Ishikawa (cell line): Measurements from ENCODE around the gene AGPAT4.

Source experiments
- CEBPB ChIP-seq: IDR thresholded peaks from 2 replicates; pipeline ENCODE4 v1.6.1; 2012
- EGR1 ChIP-seq: IDR thresholded peaks from 2 replicates; pipeline ENCODE4 v1.6.1; 2012
- EP300 ChIP-seq: IDR thresholded peaks from 2 replicates; pipeline ENCODE4 v1.6.1; 2012; ENCODE audit warnings: borderline replicate concordance
- RAD21 ChIP-seq: IDR thresholded peaks from 2 replicates; pipeline ENCODE4 v1.6.1; 2012; ENCODE audit warnings: low read depth
- TAF1 ChIP-seq: IDR thresholded peaks from 2 replicates; pipeline ENCODE4 v1.6.1; 2012; ENCODE audit warnings: low read depth, mild to moderate bottlenecking
- TCF12 ChIP-seq: IDR thresholded peaks from 2 replicates; pipeline ENCODE4 v1.6.1; 2012; ENCODE audit warnings: low read depth
- YY1 ChIP-seq: IDR thresholded peaks from 2 replicates; pipeline ENCODE4 v1.6.1; 2012; ENCODE audit warnings: low read depth
- TF ChIP-seq, protein P1 (sequence below): IDR thresholded peaks from 2 replicates; pipeline ENCODE4 v1.6.1; 2012
- TF ChIP-seq, protein P2 (sequence below): IDR thresholded peaks from 2 replicates; pipeline ENCODE4 v1.6.1; 2012

GRCh38 chr6:161191671-161192070 lies 82.2 kb downstream of the AGPAT4 start:
- TF ChIP-seq EP300 = no peak
- no peak for TF ChIP-seq TAF1
- TF ChIP-seq, protein P1, sequence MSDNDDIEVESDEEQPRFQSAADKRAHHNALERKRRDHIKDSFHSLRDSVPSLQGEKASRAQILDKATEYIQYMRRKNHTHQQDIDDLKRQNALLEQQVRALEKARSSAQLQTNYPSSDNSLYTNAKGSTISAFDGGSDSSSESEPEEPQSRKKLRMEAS = no peak
- no peak for TF ChIP-seq EGR1
- no peak for TF ChIP-seq RAD21
- no peak for TF ChIP-seq CEBPB
- TF ChIP-seq TCF12 = no peak
- no peak for TF ChIP-seq YY1
- TF ChIP-seq, protein P2, sequence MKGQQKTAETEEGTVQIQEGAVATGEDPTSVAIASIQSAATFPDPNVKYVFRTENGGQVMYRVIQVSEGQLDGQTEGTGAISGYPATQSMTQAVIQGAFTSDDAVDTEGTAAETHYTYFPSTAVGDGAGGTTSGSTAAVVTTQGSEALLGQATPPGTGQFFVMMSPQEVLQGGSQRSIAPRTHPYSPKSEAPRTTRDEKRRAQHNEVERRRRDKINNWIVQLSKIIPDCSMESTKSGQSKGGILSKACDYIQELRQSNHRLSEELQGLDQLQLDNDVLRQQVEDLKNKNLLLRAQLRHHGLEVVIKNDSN = no peak
